HEK293 (cell line): ENCODE measurements around the gene RPL29.

Experiments used
- CTCF ChIA-PET: fragments of 350-600 bp; formaldehyde crosslinking; extraction: SDS; loops from one replicate; lab custom pipeline; 2021; ENCODE audit warnings: antibody characterized with exemption; lab: Yijun Ruan, JAX
- POLR2A ChIA-PET: fragments of 300-600 bp; formaldehyde crosslinking; extraction: SDS; loops from one replicate; lab custom pipeline; 2020; ENCODE audit warnings: antibody characterized with exemption, inconsistent platforms; lab: Yijun Ruan, JAX
- H3K27ac ChIP-seq: fragments of 200-500 bp; sonication (Bioruptor generic); 2 replicates; pipeline ENCODE4 v1.5.1; 2014; ENCODE audit warnings: low read depth, low read length, control low read depth, inconsistent platforms; ENCODE audit errors: extremely low read depth
- H3K36me3 ChIP-seq, 2 experiments: fragments of 200-500 bp in 1 of 2; sonication (Bioruptor generic) in 1 of 2; 1 replicate in 1 of 2; 2 replicates in 1 of 2; pipeline ENCODE4 v1.5.1; 2014 to 2017; ENCODE audit warnings: inconsistent platforms in 2 of 2, low read length in 2 of 2; ENCODE audit not compliant: control insufficient read depth in 2 of 2, insufficient read depth in 1 of 2
- H3K4me1 ChIP-seq: fragments of 200-500 bp; sonication (Bioruptor generic); 2 replicates; pipeline ENCODE4 v1.5.1; 2014; ENCODE audit warnings: mild to moderate bottlenecking, low read length, inconsistent platforms; ENCODE audit not compliant: control insufficient read depth, insufficient read depth
- H3K4me3 ChIP-seq: 2 replicates; pipeline ENCODE4 v1.5.1; 2011; ENCODE audit warnings: low read depth, mild to moderate bottlenecking, control low read depth, low read length, moderate library complexity
- H3K9me3 ChIP-seq: fragments of 200-500 bp; sonication (Bioruptor generic); 2 replicates; pipeline ENCODE4 v1.5.1; 2014; ENCODE audit warnings: low read depth, low read length, inconsistent platforms; ENCODE audit not compliant: control insufficient read depth, insufficient read depth
- MEIS1 ChIP-seq: sonication (generic); formaldehyde crosslinking; IDR thresholded peaks from 2 replicates; pipeline ENCODE4 v1.8.1; 2022; ENCODE audit warnings: missing genetic modification reagents, mild to moderate bottlenecking, borderline replicate concordance
- SETDB1 ChIP-seq: IDR thresholded peaks from one replicate; pipeline ENCODE4 v1.6.1; 2017; ENCODE audit warnings: mild to moderate bottlenecking, low read length, moderate library complexity, mixed read lengths; ENCODE audit not compliant: insufficient read length
- ZBTB48 ChIP-seq: fragments of 450-650 bp; formaldehyde crosslinking; IDR thresholded peaks from 2 replicates; pipeline ENCODE4 v1.5.1; 2016; ENCODE audit warnings: missing biosample characterization, missing genetic modification characterization
- ZFP37 ChIP-seq: fragments of 450-650 bp; formaldehyde crosslinking; IDR thresholded peaks from 2 replicates; pipeline ENCODE4 v1.5.1; 2016; ENCODE audit warnings: missing biosample characterization, missing genetic modification characterization
- ZNF132 ChIP-seq: fragments of 450-650 bp; formaldehyde crosslinking; IDR thresholded peaks from 2 replicates; pipeline ENCODE4 v1.5.1; 2017; ENCODE audit warnings: missing biosample characterization, missing genetic modification characterization, borderline replicate concordance
- ZNF169 ChIP-seq: fragments of 450-650 bp; formaldehyde crosslinking; IDR thresholded peaks from 2 replicates; pipeline ENCODE4 v1.5.1; 2016; ENCODE audit warnings: missing biosample characterization, missing genetic modification characterization
- ZNF214 ChIP-seq: fragments of 450-650 bp; formaldehyde crosslinking; IDR thresholded peaks from 2 replicates; pipeline ENCODE4 v1.5.1; 2017; ENCODE audit warnings: missing biosample characterization, mild to moderate bottlenecking, missing genetic modification characterization, borderline replicate concordance
- ZNF274 ChIP-seq, 2 experiments: fragments of 200-500 bp in 1 of 2; fragments of 450-650 bp in 1 of 2; sonication (Bioruptor generic) in 1 of 2; formaldehyde crosslinking in 1 of 2; IDR thresholded peaks; 2 replicates each; pipeline versions ENCODE4 v1.5.1 to v1.6.1; 2014 to 2016; ENCODE audit warnings: borderline replicate concordance in 1 of 2, inconsistent platforms in 1 of 2, low read length in 1 of 2, missing biosample characterization in 1 of 2, missing genetic modification characterization in 1 of 2
- ZNF473 ChIP-seq: fragments of 450-650 bp; formaldehyde crosslinking; IDR thresholded peaks from 2 replicates; pipeline ENCODE4 v1.5.1; 2017; ENCODE audit warnings: missing biosample characterization, missing genetic modification characterization
- ZNF529 ChIP-seq: fragments of 450-650 bp; formaldehyde crosslinking; IDR thresholded peaks from 2 replicates; pipeline ENCODE4 v1.5.1; 2017; ENCODE audit warnings: missing genetic modification characterization, missing biosample characterization; ENCODE audit not compliant: insufficient replicate concordance
- ZNF549 ChIP-seq: fragments of 450-650 bp; IDR thresholded peaks from 2 replicates; pipeline ENCODE4 v1.5.1; 2018; ENCODE audit warnings: missing biosample characterization, missing genetic modification characterization, mild to moderate bottlenecking, inconsistent platforms, moderate library complexity
- ZNF660 ChIP-seq: fragments of 450-650 bp; IDR thresholded peaks from 2 replicates; pipeline ENCODE4 v1.5.1; 2018; ENCODE audit warnings: missing biosample characterization, mild to moderate bottlenecking, missing genetic modification characterization
- ZNF664 ChIP-seq: fragments of 450-650 bp; formaldehyde crosslinking; IDR thresholded peaks from 2 replicates; pipeline ENCODE4 v1.5.1; 2016; ENCODE audit warnings: missing biosample characterization, missing genetic modification characterization
- ZSCAN16 ChIP-seq: fragments of 450-650 bp; formaldehyde crosslinking; IDR thresholded peaks from 2 replicates; pipeline ENCODE4 v1.5.1; 2016; ENCODE audit warnings: missing biosample characterization, missing genetic modification characterization
- TF ChIP-seq, protein P1 (sequence below): fragments of 450-650 bp; formaldehyde crosslinking; IDR thresholded peaks from 2 replicates; pipeline ENCODE4 v1.5.1; 2016; ENCODE audit warnings: missing biosample characterization, missing genetic modification characterization
- TF ChIP-seq, protein P2 (sequence below): fragments of 450-650 bp; formaldehyde crosslinking; IDR thresholded peaks from 2 replicates; pipeline ENCODE4 v1.5.1; 2016; ENCODE audit warnings: missing biosample characterization, missing genetic modification characterization

RPL29 gene

DNA sequence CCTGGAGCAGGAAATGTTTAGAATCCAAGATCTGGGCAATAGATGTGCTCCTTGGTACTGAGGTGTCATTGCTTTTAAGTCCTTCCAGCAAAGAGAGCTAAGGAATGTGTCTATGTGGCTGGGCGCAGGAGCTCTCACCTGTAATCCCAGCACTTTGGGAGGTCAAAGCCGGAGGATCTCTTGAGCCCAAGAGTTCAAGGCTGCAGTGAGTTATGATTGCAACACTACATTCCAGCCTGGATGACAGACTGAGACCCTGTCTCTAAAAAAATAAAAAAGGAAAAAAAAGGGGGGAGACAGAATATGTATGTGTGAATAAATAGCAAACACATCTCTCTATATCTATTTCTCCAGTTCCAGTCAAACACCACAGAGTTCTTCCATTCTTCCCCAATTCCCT is 44.8 kb downstream of the RPL29 start:
- H3K27ac ChIP-seq, result no peak overlapping the region
- no peaks in the 10 kb centered on the region for H3K4me1 ChIP-seq
- H3K4me3 ChIP-seq, result no peak overlapping the region
- peaks cover 0 to 6% of the 10 kb centered on the region in 2 experiments; a peak in 1 of 3 replicates for H3K36me3 ChIP-seq
- POLR2A ChIA-PET, result no interaction called here
- H3K9me3 ChIP-seq, result no peaks in the 10 kb centered on the region
- CTCF ChIA-PET, result interaction anchor here (2.6 kb wide), 1 partner anchor 9 kb away, joined by 10 read pairs; the partner anchor contains the start of genes PARP3 and RRP9
- TF ChIP-seq, protein P1, sequence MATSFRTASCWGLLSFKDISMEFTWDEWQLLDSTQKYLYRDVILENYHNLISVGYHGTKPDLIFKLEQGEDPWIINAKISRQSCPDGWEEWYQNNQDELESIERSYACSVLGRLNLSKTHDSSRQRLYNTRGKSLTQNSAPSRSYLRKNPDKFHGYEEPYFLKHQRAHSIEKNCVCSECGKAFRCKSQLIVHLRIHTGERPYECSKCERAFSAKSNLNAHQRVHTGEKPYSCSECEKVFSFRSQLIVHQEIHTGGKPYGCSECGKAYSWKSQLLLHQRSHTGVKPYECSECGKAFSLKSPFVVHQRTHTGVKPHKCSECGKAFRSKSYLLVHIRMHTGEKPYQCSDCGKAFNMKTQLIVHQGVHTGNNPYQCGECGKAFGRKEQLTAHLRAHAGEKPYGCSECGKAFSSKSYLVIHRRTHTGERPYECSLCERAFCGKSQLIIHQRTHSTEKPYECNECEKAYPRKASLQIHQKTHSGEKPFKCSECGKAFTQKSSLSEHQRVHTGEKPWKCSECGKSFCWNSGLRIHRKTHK (tag by site-specific recombination), result no peak
- TF ChIP-seq ZSCAN16 (tag by site-specific recombination), result no peak
- TF ChIP-seq ZNF529, result no peak
- TF ChIP-seq ZNF660 (tag by site-specific recombination), result no peak
- no peak for TF ChIP-seq MEIS1
- no peak for TF ChIP-seq ZNF549
- TF ChIP-seq, protein P2, sequence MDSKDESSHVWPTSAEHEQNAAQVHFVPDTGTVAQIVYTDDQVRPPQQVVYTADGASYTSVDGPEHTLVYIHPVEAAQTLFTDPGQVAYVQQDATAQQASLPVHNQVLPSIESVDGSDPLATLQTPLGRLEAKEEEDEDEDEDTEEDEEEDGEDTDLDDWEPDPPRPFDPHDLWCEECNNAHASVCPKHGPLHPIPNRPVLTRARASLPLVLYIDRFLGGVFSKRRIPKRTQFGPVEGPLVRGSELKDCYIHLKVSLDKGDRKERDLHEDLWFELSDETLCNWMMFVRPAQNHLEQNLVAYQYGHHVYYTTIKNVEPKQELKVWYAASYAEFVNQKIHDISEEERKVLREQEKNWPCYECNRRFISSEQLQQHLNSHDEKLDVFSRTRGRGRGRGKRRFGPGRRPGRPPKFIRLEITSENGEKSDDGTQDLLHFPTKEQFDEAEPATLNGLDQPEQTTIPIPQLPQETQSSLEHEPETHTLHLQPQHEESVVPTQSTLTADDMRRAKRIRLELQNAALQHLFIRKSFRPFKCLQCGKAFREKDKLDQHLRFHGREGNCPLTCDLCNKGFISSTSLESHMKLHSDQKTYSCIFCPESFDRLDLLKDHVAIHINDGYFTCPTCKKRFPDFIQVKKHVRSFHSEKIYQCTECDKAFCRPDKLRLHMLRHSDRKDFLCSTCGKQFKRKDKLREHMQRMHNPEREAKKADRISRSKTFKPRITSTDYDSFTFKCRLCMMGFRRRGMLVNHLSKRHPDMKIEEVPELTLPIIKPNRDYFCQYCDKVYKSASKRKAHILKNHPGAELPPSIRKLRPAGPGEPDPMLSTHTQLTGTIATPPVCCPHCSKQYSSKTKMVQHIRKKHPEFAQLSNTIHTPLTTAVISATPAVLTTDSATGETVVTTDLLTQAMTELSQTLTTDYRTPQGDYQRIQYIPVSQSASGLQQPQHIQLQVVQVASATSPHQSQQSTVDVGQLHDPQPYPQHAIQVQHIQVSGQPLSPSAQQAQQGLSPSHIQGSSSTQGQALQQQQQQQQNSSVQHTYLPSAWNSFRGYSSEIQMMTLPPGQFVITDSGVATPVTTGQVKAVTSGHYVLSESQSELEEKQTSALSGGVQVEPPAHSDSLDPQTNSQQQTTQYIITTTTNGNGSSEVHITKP (tag by site-specific recombination), result no peak

DNA sequence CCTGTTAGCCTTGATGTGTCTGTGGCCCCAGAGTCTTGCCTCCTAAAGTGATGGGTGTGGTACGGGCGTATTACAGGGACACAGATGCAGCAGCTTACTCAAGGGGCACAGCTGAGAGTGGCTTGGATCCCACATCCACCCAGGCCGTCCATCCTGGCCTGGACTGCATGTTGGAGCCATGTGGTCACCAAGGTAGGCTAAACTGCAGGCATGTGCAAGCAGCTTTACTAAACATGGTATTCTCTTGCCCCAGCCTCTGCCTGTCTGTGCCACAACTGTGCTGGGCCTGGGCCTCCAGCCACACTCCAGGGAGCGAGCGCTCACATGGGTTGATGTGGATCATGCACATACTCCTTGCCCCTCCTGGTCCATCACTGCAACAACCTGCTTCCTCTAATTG is 46.6 kb downstream of the RPL29 start:
- no peak overlapping the region for H3K27ac ChIP-seq

DNA sequence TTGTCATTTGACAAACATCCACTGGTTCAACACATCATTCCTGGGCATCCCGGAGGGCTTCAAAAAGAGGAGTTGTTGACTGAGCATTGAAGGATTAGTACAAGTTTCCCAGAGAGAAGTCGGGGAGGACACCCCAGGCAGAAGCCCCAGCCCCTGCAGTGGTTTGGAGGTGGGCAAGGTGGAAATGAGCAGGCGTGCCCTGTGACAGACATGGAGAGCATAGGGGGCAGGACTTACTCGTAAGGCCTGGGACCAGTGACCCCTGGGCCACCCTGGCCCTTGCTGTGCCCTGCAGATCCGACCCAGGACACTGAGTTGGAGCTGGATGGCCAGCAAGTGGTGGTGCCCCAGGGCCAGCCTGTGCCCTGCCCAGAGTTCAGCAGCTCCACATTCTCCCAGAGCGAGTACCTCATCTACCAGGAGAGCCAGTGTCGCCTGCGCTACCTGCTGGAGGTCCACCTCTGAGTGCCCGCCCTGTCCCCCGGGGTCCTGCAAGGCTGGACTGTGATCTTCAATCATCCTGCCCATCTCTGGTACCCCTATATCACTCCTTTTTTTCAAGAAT is 47.6 kb downstream of the RPL29 start:
- peaks cover 0 to 15% of the 10 kb centered on the region in 2 experiments; a peak in 1 of 3 replicates for H3K36me3 ChIP-seq
- POLR2A ChIA-PET, result no interaction called here
- H3K4me1 ChIP-seq, result no peaks in the 10 kb centered on the region
- no peak overlapping the region for H3K4me3 ChIP-seq
- CTCF ChIA-PET, result interaction anchor here (1.6 kb wide), 1 partner anchor 26 kb away, joined by 3 read pairs; the partner anchor contains the start of gene ABHD14B
- TF ChIP-seq ZFP37 (tag by site-specific recombination) (no peak), ZNF274 (IDR thresholded peaks at IDR 0.05; ENCODE audit: low read length) (no peak), ZNF274 (tag by site-specific recombination; IDR thresholded peaks at IDR 0.05; ENCODE audit: borderline replicate concordance) (no peak), ZNF169 (tag by site-specific recombination) (no peak)
- TF ChIP-seq, all 188 proteins: peak for 0
- Histone ChIP-seq H3K27ac (no peak overlapping the region), H3K9me3 (no peaks in the 10 kb centered on the region)

More for the DNA sequence above, 46.6 kb downstream of the RPL29 start:
- Histone ChIP-seq H3K9me3 (no peaks in the 10 kb centered on the region), H3K4me1 (no peaks in the 10 kb centered on the region), H3K4me3 (no peak overlapping the region), H3K36me3 (peaks cover 0 to 15% of the 10 kb centered on the region in 2 experiments; a peak in 1 of 3 replicates)
- ChIA-PET CTCF (interaction anchor here (0.6 kb wide), 1 partner anchor 35 kb away, joined by 4 read pairs; no protein-coding TSS in a partner anchor), POLR2A (interaction anchor here (1.3 kb wide), 1 partner anchor 47 kb away, joined by 3 read pairs; the partner anchor contains the start of gene RPL29)
- TF ChIP-seq SETDB1 (no peak), ZNF473 (tag by site-specific recombination) (no peak), ZNF132 (tag by site-specific recombination) (no peak), ZNF664 (tag by site-specific recombination) (no peak), ZNF214 (no peak), ZBTB48 (no peak)
- TF ChIP-seq, all 188 proteins: peak for 0
